Measurements from ENCODE around the gene COTL1.

DNA sequence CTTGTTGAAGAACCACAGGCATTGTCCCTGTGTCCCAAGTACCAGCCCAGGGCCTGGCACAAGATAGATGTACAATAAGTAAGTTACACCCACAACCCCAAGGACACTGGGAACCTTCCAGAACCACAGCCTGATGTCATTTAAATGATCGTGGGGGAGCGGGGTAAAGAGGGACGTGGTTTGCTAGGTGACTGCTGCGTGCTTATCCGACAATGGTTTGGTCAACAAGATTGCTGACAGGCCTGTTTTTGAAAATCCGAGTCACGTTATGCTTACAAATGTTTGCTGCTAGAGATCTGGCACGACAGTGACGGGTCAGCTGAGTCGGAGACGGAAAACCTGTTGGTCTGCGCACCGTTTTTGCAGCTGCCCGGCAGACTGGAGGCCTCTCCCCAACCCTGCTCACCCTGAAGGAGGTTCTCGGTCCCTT is 22.8 kb downstream of the COTL1 start:
- TF ChIP-seq POLR2A (IDR thresholded peaks at IDR 0.05; ENCODE audit: insufficient read depth in 1 of 2, low read depth in 2 of 2, low read length in 2 of 2) (no peak), ZNF672 (CRISPR knock-in tag; IDR thresholded peaks at IDR 0.05) (no peak), ZNF329 (CRISPR knock-in tag; IDR thresholded peaks at IDR 0.05; ENCODE audit: low read depth) (no peak), MXD4 (CRISPR knock-in tag; IDR thresholded peaks at IDR 0.05) (no peak), GTF2F1 (IDR thresholded peaks at IDR 0.05; ENCODE audit: low read length) (no peak), HCFC1 (IDR thresholded peaks at IDR 0.05; ENCODE audit: low read depth, low read length) (no peak), ZZZ3 (CRISPR knock-in tag; IDR thresholded peaks at IDR 0.05; ENCODE audit: borderline replicate concordance) (no peak), USF2 (IDR thresholded peaks at IDR 0.05; ENCODE audit: low read depth, low read length) (no peak), USF2 (CRISPR knock-in tag; IDR thresholded peaks at IDR 0.05; ENCODE audit: borderline replicate concordance) (no peak), TBL1XR1 (IDR thresholded peaks at IDR 0.05; ENCODE audit: borderline replicate concordance, low read length, partially characterized antibody) (no peak)
